PC-3 (cell line): ENCODE results near the gene PLA2G4F.

Experiments
- EZH2 ChIP-seq: fragments of 300-600 bp; sonication (generic); IDR thresholded peaks from one replicate; pipeline ENCODE4 v1.6.1; 2017; ENCODE audit warnings: antibody characterized with exemption, mild to moderate bottlenecking, low read length; ENCODE audit not compliant: unreplicated experiment
- EZH2phosphoT487 ChIP-seq: fragments of 300-600 bp; sonication (generic); IDR thresholded peaks from 2 replicates; pipeline ENCODE4 v1.6.1; 2018; ENCODE audit warnings: mild to moderate bottlenecking, antibody characterized with exemption, low read length, borderline replicate concordance
- TF ChIP-seq, protein P1 (sequence below): fragments of 300-600 bp; sonication (generic); conservative IDR thresholded peaks from 2 replicates; pipeline ENCODE4 v1.5.1; 2017; ENCODE audit warnings: antibody characterized with exemption, low read depth, mild to moderate bottlenecking, low read length

- TF ChIP-seq, protein P1, sequence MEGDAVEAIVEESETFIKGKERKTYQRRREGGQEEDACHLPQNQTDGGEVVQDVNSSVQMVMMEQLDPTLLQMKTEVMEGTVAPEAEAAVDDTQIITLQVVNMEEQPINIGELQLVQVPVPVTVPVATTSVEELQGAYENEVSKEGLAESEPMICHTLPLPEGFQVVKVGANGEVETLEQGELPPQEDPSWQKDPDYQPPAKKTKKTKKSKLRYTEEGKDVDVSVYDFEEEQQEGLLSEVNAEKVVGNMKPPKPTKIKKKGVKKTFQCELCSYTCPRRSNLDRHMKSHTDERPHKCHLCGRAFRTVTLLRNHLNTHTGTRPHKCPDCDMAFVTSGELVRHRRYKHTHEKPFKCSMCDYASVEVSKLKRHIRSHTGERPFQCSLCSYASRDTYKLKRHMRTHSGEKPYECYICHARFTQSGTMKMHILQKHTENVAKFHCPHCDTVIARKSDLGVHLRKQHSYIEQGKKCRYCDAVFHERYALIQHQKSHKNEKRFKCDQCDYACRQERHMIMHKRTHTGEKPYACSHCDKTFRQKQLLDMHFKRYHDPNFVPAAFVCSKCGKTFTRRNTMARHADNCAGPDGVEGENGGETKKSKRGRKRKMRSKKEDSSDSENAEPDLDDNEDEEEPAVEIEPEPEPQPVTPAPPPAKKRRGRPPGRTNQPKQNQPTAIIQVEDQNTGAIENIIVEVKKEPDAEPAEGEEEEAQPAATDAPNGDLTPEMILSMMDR = no peak
- TF ChIP-seq EZH2 = no peak
- no peak for TF ChIP-seq EZH2phosphoT487
Measured at GRCh38 chr15:42198516-42198915, 42.1 kb upstream of the PLA2G4F start.
